Testis (tissue), 2 donors: ENCODE measurements around the gene SMIM5.

Source experiments
- CTCF ChIP-seq, 3 experiments: fragments of 450-650 bp in 2 of 3; fragments of 200-600 bp in 1 of 3; sonication (generic) in 1 of 3; IDR thresholded peaks; one replicate each; pipeline ENCODE4 v1.5.1; 2016 to 2019; ENCODE audit warnings: antibody characterized with exemption in 3 of 3, mild to moderate bottlenecking in 2 of 3, moderate library complexity in 1 of 3
- POLR2A ChIP-seq: fragments of 450-650 bp; IDR thresholded peaks from one replicate; pipeline ENCODE4 v1.6.1; 2017; ENCODE audit warnings: antibody characterized with exemption, mild to moderate bottlenecking, moderate library complexity

DNA sequence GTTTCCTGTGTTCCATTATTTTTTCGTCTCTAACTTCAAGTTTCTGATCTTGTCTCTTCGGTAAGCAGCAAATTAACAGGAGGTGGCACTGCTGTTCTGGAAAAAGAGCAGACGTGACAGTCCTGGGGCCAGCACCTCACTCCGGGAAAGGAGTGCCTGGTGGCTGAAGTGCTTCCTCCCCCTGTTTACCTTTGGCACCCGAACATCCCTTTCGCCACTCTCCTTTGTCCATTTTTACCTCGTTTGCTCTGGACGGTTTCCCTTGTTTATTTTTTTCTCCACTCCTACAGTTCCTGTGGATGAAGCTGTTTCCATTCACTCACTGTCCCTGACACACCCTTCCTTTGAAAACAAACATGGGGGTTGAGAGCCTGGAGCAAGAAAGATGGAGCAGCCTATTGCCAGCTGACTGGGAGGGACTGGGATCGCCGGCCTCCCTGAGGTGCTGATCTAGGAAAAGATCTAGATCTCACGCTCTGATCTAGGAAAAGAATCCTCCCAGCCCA, 46.5 kb downstream of the SMIM5 start:
- TF ChIP-seq CTCF (IDR thresholded peaks at IDR 0.05) (no peak), POLR2A (no peak)
